Measurements from ENCODE around the gene ZSCAN10. TPM values are rescaled to one million over a fixed set of nuclear protein-coding genes. Genes with fewer than 3 reads are reported as not detected.

The ZSCAN10 gene
- polyA plus RNA-seq, 1 donor from 2014 or later: 0.10 TPM

- Histone ChIP-seq H3K36me3 (ENCODE audit: insufficient read depth, low read length) (no peaks in the 10 kb centered on the region), H3F3A (ENCODE audit: insufficient read depth, low read length, poor library complexity, severe bottlenecking) (no peaks in the 10 kb centered on the region), H3K9me2 (ENCODE audit: insufficient read depth, low read length) (no peaks in the 10 kb centered on the region), H3K27me3 (ENCODE audit: insufficient read depth, low read depth, low read length) (no peaks in the 10 kb centered on the region), H3K4me2 (ENCODE audit: low read length) (no peak overlapping the region), H3K4me3 (ENCODE audit: low read length) (no peak overlapping the region), H4K20me1 (ENCODE audit: insufficient read depth) (no peaks in the 10 kb centered on the region), H2AFZ (ENCODE audit: low read depth, low read length) (no peak overlapping the region), H3K9me3 (ENCODE audit: low read length) (no peaks in the 10 kb centered on the region), H3K9ac (ENCODE audit: low read length) (no peak overlapping the region), H3K79me2 (replicated peaks; ENCODE audit: insufficient read depth, low read length) (no peaks in the 10 kb centered on the region), H3K27ac (ENCODE audit: low read length) (no peak overlapping the region)
- TF ChIP-seq TAF1 (IDR thresholded peaks at IDR 0.05; ENCODE audit: low read depth) (no peak), REST (IDR thresholded peaks at IDR 0.05; ENCODE audit: borderline replicate concordance) (no peak), CTCF (IDR thresholded peaks at IDR 0.05; ENCODE audit: poor library complexity, severe bottlenecking) (no peak), EZH2 (IDR thresholded peaks at IDR 0.05; ENCODE audit: borderline replicate concordance, insufficient read depth, low read length, poor library complexity, severe bottlenecking) (no peak), RAD21 (conservative IDR thresholded peaks at IDR 0.05) (no peak), POLR2AphosphoS5 (IDR thresholded peaks at IDR 0.05) (no peak), SMC3 (conservative IDR thresholded peaks at IDR 0.05; ENCODE audit: poor library complexity) (no peak), MXI1 (conservative IDR thresholded peaks at IDR 0.05; ENCODE audit: poor library complexity, severe bottlenecking) (no peak), EP300 (conservative IDR thresholded peaks at IDR 0.05; ENCODE audit: poor library complexity, severe bottlenecking) (no peak)
Observed at GRCh38 chr16:3086596-3087242, 12.4 kb downstream of the ZSCAN10 start.

GRCh38 chr16:3085868-3086595, 13.1 kb downstream of the ZSCAN10 start:
- Histone ChIP-seq H3K79me2 (replicated peaks; ENCODE audit: insufficient read depth, low read length) (no peaks in the 10 kb centered on the region), H4K20me1 (ENCODE audit: insufficient read depth) (no peaks in the 10 kb centered on the region), H3K9me3 (ENCODE audit: low read length) (no peaks in the 10 kb centered on the region), H3K9ac (ENCODE audit: low read length) (no peak overlapping the region), H3K9me2 (ENCODE audit: insufficient read depth, low read length) (no peaks in the 10 kb centered on the region), H3F3A (ENCODE audit: insufficient read depth, low read length, poor library complexity, severe bottlenecking) (no peaks in the 10 kb centered on the region), H3K27ac (ENCODE audit: low read length) (no peak overlapping the region), H3K4me3 (ENCODE audit: low read length) (no peak overlapping the region), H3K36me3 (ENCODE audit: insufficient read depth, low read length) (no peaks in the 10 kb centered on the region), H2AFZ (ENCODE audit: low read depth, low read length) (no peak overlapping the region), H3K4me2 (ENCODE audit: low read length) (no peak overlapping the region), H3K27me3 (ENCODE audit: insufficient read depth, low read depth, low read length) (no peaks in the 10 kb centered on the region)
- TF ChIP-seq EP300 (conservative IDR thresholded peaks at IDR 0.05; ENCODE audit: poor library complexity, severe bottlenecking): no peak
- no peak for TF ChIP-seq CTCF (IDR thresholded peaks at IDR 0.05; ENCODE audit: poor library complexity, severe bottlenecking)
- TF ChIP-seq SMC3 (conservative IDR thresholded peaks at IDR 0.05; ENCODE audit: poor library complexity): no peak
- TF ChIP-seq RAD21 (conservative IDR thresholded peaks at IDR 0.05): no peak
- TF ChIP-seq EZH2 (IDR thresholded peaks at IDR 0.05; ENCODE audit: borderline replicate concordance, insufficient read depth, low read length, poor library complexity, severe bottlenecking): no peak

All from neural cell (in vitro differentiated cells).